Limb (tissue), 2 donors: ENCODE results near the gene CD82.

Experiments
- DNase-seq, 2 donors: peaks; one replicate each; pipeline ENCODE4 v3.0.0-alpha.2; 2016; ENCODE audit errors: extremely low spot score in 2 of 2

CD82 gene

GRCh38 chr11:44575962-44576361 lies 10.5 kb downstream of the CD82 start:
- no peak for DNase-seq

GRCh38 chr11:44576656-44577055 lies 11.2 kb downstream of the CD82 start:
- no peak for DNase-seq

- no peak for DNase-seq
These were observed 11.9 kb downstream of the CD82 start for GRCh38 chr11:44577231-44577830.

GRCh38 chr11:44578279-44578678 lies 12.8 kb downstream of the CD82 start:
- DNase-seq = no peak

GRCh38 chr11:44579302-44579761 lies 13.9 kb downstream of the CD82 start:
- no peak for DNase-seq

GRCh38 chr11:44580701-44581100 lies 15.2 kb downstream of the CD82 start:
- no peak for DNase-seq

GRCh38 chr11:44581246-44581645 lies 15.8 kb downstream of the CD82 start:
- DNase-seq = no peak

- no peak for DNase-seq
These were observed 17.3 kb downstream of the CD82 start for GRCh38 chr11:44582641-44583352.

- DNase-seq = no peak
These were observed 17.8 kb downstream of the CD82 start for GRCh38 chr11:44583353-44583669.

GRCh38 chr11:44585421-44585820 lies 20.0 kb downstream of the CD82 start:
- no peak for DNase-seq

- no peak for DNase-seq
These were observed 23.8 kb downstream of the CD82 start for GRCh38 chr11:44589301-44589700.

GRCh38 chr11:44590769-44591168 lies 25.3 kb downstream of the CD82 start:
- no peak for DNase-seq

- DNase-seq = no peak
These were observed 26.1 kb downstream of the CD82 start for GRCh38 chr11:44591557-44591956.

- no peak for DNase-seq
These were observed 26.9 kb downstream of the CD82 start for GRCh38 chr11:44592125-44592940.

- DNase-seq = peak; percentile 56 to 63
These were observed 27.8 kb downstream of the CD82 start for GRCh38 chr11:44593251-44593650.

- no peak for DNase-seq
These were observed 29.5 kb downstream of the CD82 start for GRCh38 chr11:44595006-44595405.

- DNase-seq = peak in 1 of 2 donors; percentile 39
These were observed 30.5 kb downstream of the CD82 start for GRCh38 chr11:44595964-44596381.

GRCh38 chr11:44596525-44597276 lies 31.2 kb downstream of the CD82 start:
- no peak for DNase-seq

- no peak for DNase-seq
These were observed 32.0 kb downstream of the CD82 start for GRCh38 chr11:44597358-44598012.

- DNase-seq = no peak
These were observed 33.4 kb downstream of the CD82 start for GRCh38 chr11:44598831-44599230.

GRCh38 chr11:44600261-44600660 lies 34.8 kb downstream of the CD82 start:
- no peak for DNase-seq
